Keratinocyte (primary cell): Measurements from ENCODE around the gene ENO4. TPM values are rescaled to one million over a fixed set of nuclear protein-coding genes. Genes with fewer than 3 reads are reported as not detected.

Experiments
- DNase-seq: peaks from one replicate; pipeline ENCODE4 v3.0.0-alpha.2; 2011; ENCODE audit warnings: low read depth, missing footprints, low spot score
- FAIRE-seq: peaks from 2 replicates; lab custom pipeline; 2011; peaks lifted over from hg19 to GRCh38; lab: Jason Lieb, UNC
- H2AFZ ChIP-seq: 2 replicates; pipeline ENCODE4 v1.6.0; 2012; ENCODE audit warnings: low read length, control low read depth, inconsistent platforms; ENCODE audit not compliant: control insufficient read depth
- H3K27ac ChIP-seq: 2 replicates; pipeline ENCODE4 v1.5.1; 2011; ENCODE audit warnings: low read length; ENCODE audit not compliant: control insufficient read depth, insufficient read depth
- H3K27me3 ChIP-seq: 3 replicates; pipeline ENCODE4 v1.6.0; 2011; ENCODE audit warnings: low read length; ENCODE audit not compliant: control insufficient read depth, insufficient read depth; ENCODE audit errors: extremely low read depth
- H3K36me3 ChIP-seq, 2 experiments: 2 replicates in 1 of 2; 3 replicates in 1 of 2; pipeline ENCODE4 v1.5.1; 2011; ENCODE audit warnings: low read length in 2 of 2, mild to moderate bottlenecking in 1 of 2; ENCODE audit not compliant: control insufficient read depth in 2 of 2, insufficient read depth in 2 of 2; ENCODE audit errors: extremely low read depth in 1 of 2
- H3K4me1 ChIP-seq: 3 replicates; pipeline ENCODE4 v1.5.1; 2011; ENCODE audit warnings: low read length; ENCODE audit not compliant: control insufficient read depth, insufficient read depth; ENCODE audit errors: extremely low read depth
- H3K4me2 ChIP-seq: 3 replicates; pipeline ENCODE4 v1.6.0; 2011; ENCODE audit warnings: low read depth, low read length; ENCODE audit not compliant: control insufficient read depth, insufficient read depth; ENCODE audit errors: extremely low read depth
- H3K4me3 ChIP-seq, 3 experiments: fragments of 200-600 bp in 1 of 3; sonication (generic) in 1 of 3; 2 replicates in 2 of 3; 3 replicates in 1 of 3; pipeline ENCODE4 v1.5.1; 2011 to 2016; ENCODE audit warnings: low read length in 3 of 3, mild to moderate bottlenecking in 3 of 3, control low read depth in 2 of 3, inconsistent platforms in 1 of 3, low read depth in 1 of 3, mixed read lengths in 1 of 3, mixed run types in 1 of 3, moderate library complexity in 1 of 3; ENCODE audit not compliant: control insufficient read depth in 2 of 3, insufficient read depth in 2 of 3; ENCODE audit errors: extremely low read depth in 1 of 3
- H3K79me2 ChIP-seq: 2 replicates; pipeline ENCODE4 v1.6.0; 2012; ENCODE audit warnings: low read length; ENCODE audit not compliant: control insufficient read depth, insufficient read depth
- H3K9ac ChIP-seq: 3 replicates; pipeline ENCODE4 v1.6.0; 2011; ENCODE audit warnings: low read length; ENCODE audit not compliant: control insufficient read depth, insufficient read depth; ENCODE audit errors: extremely low read depth
- H3K9me1 ChIP-seq: 3 replicates; pipeline ENCODE4 v1.6.0; 2011; ENCODE audit warnings: low read length; ENCODE audit not compliant: control insufficient read depth, insufficient read depth; ENCODE audit errors: extremely low read depth
- H3K9me3 ChIP-seq: 2 replicates; pipeline ENCODE4 v1.5.1; 2012; ENCODE audit warnings: low read depth, low read length; ENCODE audit not compliant: control insufficient read depth
- H4K20me1 ChIP-seq: 3 replicates; pipeline ENCODE4 v1.6.0; 2011; ENCODE audit warnings: low read length; ENCODE audit not compliant: control insufficient read depth, insufficient read depth; ENCODE audit errors: extremely low read depth
- CTCF ChIP-seq, 3 experiments: IDR thresholded peaks in 1 of 3; conservative IDR thresholded peaks in 1 of 3; optimal IDR thresholded peaks in 1 of 3; 2 replicates in 2 of 3; 3 replicates in 1 of 3; pipeline versions ENCODE3 to v1.5.1; 2011; ENCODE audit warnings: low read length in 3 of 3, mild to moderate bottlenecking in 3 of 3, moderate library complexity in 2 of 3, control low read depth in 1 of 3, inconsistent platforms in 1 of 3; ENCODE audit not compliant: insufficient read depth in 2 of 3; ENCODE audit errors: extremely low read depth in 1 of 3
- EZH2 ChIP-seq: IDR thresholded peaks from one replicate; pipeline ENCODE4 v1.6.1; 2012; ENCODE audit warnings: inconsistent platforms, mild to moderate bottlenecking, low read length, moderate library complexity
- dilution Hi-C: fragments of 300-500 bp; cut with MboI; formaldehyde crosslinking; loops from one replicate; pipeline ENCODE4 v1.7.0; 2020; ENCODE audit warnings: low sequenced_read_pairs; ENCODE audit not compliant: extremely low pct_ligation_motif_present
- polyA plus RNA-seq, 5 experiments: library from polyadenylated mRNA; depleted of rRNA in 3 of 5; stranded (reverse) in 3 of 5; stranded (forward) in 1 of 5; unstranded in 1 of 5; fragments of >200 nt; gene quantifications; 1 replicate in 1 of 5; 2 replicates in 3 of 5; 3 replicates in 1 of 5; pipeline versions ENCODE4 v1.2.1 to v1.2.3, GENCODE V29; 2011 to 2012; ENCODE audit warnings: missing spikeins in 2 of 5, low read depth in 1 of 5, low replicate concordance in 1 of 5

Gene ENO4
- polyA plus RNA-seq, 1 donor (not counting 4 experiments of a cell fraction or from before 2014, with no cell fraction given), result 0.35 TPM

DNA sequence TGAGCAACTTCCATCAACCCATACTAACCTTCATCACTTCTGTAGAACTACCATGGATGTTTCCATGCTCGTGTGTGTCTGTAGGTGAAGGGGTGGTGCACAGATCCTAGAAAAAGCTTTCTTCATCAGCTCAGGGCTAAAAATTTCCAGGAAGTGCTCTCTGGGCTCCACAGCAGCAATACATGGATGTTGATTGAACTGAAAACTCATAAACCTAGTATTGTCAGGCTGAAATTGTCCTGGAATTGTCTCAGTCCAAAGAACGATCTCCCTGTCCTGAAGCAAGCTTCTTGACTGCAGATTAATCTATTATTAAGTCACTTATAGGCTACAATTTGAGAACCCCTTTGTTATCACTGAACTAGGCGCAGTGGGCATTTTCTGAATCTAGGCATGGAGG is 39.8 kb downstream of the ENO4 start:
- H2AFZ ChIP-seq, result no peak overlapping the region
- TF ChIP-seq EZH2 (no peak), CTCF (optimal IDR thresholded peaks at IDR 0.05 in 1 of 3, IDR thresholded peaks at IDR 0.05 in 1 of 3, conservative IDR thresholded peaks at IDR 0.05 in 1 of 3; ENCODE audit: extremely low read depth in 1 of 3, insufficient read depth in 2 of 3, low read length in 3 of 3) (no peak)
- H3K36me3 ChIP-seq, result peaks cover 2 to 6% of the 10 kb centered on the region in 2 experiments
- FAIRE-seq (peak; percentile 9), DNase-seq (no peak)
- peaks cover 2% of the 10 kb centered on the region for H3K9me1 ChIP-seq
- peaks cover 19% of the 10 kb centered on the region for H3K4me1 ChIP-seq
- peak overlapping the region; percentile 66 for H3K27ac ChIP-seq
- dilution Hi-C loops, result no loop called here
- peak overlapping the region; percentile 84 for H3K4me2 ChIP-seq
- peak overlapping the region in 2 of 3 experiments; percentile 16 to 25 for H3K4me3 ChIP-seq
- H3K9me3 ChIP-seq, result no peaks in the 10 kb centered on the region
- peaks cover 5% of the 10 kb centered on the region for H4K20me1 ChIP-seq
- H3K9ac ChIP-seq, result no peak overlapping the region
- no peaks in the 10 kb centered on the region for H3K27me3 ChIP-seq
- no peaks in the 10 kb centered on the region for H3K79me2 ChIP-seq

GRCh38 chr10:116891208-116891607 is 41.9 kb downstream of the ENO4 start:
- no peaks in the 10 kb centered on the region for H3K79me2 ChIP-seq
- H3K9ac ChIP-seq, result no peak overlapping the region
- no peaks in the 10 kb centered on the region for H3K36me3 ChIP-seq
- no peak for TF ChIP-seq EZH2
- TF ChIP-seq CTCF (optimal IDR thresholded peaks at IDR 0.05 in 1 of 3, IDR thresholded peaks at IDR 0.05 in 1 of 3, conservative IDR thresholded peaks at IDR 0.05 in 1 of 3; ENCODE audit: extremely low read depth in 1 of 3, insufficient read depth in 2 of 3, low read length in 3 of 3), result no peak
- peaks cover 2% of the 10 kb centered on the region for H3K9me1 ChIP-seq
- H3K9me3 ChIP-seq, result no peaks in the 10 kb centered on the region
- DNase-seq (no peak), FAIRE-seq (no peak)
- H3K4me2 ChIP-seq, result no peak overlapping the region
- no peak overlapping the region for H3K4me3 ChIP-seq
- H2AFZ ChIP-seq, result no peak overlapping the region
- no peak overlapping the region for H3K27ac ChIP-seq
- dilution Hi-C loops, result no loop called here
- peaks cover 19% of the 10 kb centered on the region for H3K4me1 ChIP-seq
- H3K27me3 ChIP-seq, result no peaks in the 10 kb centered on the region
- H4K20me1 ChIP-seq, result peaks cover 5% of the 10 kb centered on the region
